ENCODE data around the gene AGPAT2. TPM values are rescaled to one million over a fixed set of nuclear protein-coding genes. Genes with fewer than 3 reads are reported as not detected.

AGPAT2 gene
- total RNA-seq, 2 donors from 2014 or later: 50.2 to 66.8 TPM

DNA sequence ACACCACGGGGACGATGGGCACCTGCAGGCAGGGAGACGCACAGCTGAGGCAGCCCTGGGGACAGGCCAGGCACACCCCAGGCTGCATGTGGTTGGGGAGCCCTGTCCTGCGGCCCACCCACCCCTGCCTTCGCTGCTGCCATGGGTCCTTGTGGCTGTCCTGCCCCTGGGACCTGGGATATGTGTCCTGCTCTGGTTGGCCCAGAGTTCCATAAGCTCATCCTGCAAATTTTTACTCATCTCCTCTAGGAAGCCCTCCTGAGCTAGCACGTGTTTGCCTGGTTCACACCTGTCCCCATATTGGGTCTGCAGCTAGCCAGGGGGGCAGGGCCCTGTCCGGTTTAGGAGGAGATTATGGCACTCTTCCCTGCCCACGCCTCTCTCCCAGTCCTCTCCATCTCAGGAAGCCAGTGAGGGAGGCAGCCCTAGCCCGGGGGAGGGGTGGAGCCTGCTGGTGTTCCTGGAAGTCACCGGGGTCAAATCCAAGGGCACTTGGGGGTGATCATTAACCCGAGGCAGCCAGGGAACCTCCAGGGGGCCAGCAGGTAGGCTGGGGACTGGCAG, 12.4 kb downstream of the AGPAT2 start:
- Histone ChIP-seq H3K4me1 (ENCODE audit: control insufficient read depth in 1 of 2, low read depth in 2 of 2) (no peaks in the 10 kb centered on the region), H3K27ac (no peak overlapping the region), H3K9me3 (no peaks in the 10 kb centered on the region), H3K4me3 (no peak overlapping the region), H3K36me3 (peaks cover 12% of the 10 kb centered on the region), H3K27me3 (replicated peaks; ENCODE audit: insufficient read depth) (no peaks in the 10 kb centered on the region)
- no peak for DNase-seq (ENCODE audit: low spot score)
- no peak for ATAC-seq (ENCODE audit: insufficient number of reproducible peaks, low FRiP score, low read depth)
- TF ChIP-seq, protein P1, sequence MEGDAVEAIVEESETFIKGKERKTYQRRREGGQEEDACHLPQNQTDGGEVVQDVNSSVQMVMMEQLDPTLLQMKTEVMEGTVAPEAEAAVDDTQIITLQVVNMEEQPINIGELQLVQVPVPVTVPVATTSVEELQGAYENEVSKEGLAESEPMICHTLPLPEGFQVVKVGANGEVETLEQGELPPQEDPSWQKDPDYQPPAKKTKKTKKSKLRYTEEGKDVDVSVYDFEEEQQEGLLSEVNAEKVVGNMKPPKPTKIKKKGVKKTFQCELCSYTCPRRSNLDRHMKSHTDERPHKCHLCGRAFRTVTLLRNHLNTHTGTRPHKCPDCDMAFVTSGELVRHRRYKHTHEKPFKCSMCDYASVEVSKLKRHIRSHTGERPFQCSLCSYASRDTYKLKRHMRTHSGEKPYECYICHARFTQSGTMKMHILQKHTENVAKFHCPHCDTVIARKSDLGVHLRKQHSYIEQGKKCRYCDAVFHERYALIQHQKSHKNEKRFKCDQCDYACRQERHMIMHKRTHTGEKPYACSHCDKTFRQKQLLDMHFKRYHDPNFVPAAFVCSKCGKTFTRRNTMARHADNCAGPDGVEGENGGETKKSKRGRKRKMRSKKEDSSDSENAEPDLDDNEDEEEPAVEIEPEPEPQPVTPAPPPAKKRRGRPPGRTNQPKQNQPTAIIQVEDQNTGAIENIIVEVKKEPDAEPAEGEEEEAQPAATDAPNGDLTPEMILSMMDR (IDR thresholded peaks at IDR 0.05): no peak

DNA sequence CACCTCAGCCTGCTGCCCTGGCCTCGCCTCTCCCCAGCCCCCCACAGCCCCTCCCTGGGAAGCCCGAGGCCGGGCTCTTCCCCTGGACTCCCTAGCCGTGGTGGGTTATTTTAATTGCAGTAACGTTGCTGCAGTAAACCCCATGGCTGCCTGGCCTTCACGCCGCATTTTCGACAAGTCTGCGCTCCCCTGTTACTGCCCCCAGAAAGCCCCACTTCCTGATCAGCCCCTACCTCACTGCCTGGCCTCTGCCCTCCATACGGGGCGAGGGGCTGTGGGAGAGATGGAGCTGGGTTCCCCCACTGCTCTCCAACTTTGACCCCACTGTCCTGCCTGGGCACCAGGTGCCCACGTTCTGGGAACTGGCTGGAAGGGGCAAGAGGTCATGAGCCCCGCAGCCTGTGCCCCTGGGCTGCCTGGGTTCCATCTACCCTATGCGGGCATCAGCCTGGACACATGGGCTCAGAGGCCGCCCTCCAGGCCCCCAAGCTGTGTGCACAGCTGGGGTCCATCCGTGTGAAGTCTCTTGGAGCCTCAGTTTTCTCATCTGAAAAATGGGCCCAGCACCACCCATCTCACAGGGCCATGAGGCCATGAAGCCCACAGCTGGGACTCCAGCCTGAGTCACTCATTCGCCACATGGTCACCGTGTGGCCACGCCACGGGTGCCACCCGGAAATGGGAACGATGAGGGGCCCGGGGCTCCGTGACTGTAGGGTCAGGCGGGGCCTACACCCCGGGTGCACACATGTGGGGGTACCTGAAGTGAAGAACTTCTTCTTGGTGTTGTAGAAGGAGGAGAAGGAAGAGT, 13.1 kb downstream of the AGPAT2 start:
- ATAC-seq (ENCODE audit: insufficient number of reproducible peaks, low FRiP score, low read depth) (no peak), DNase-seq (ENCODE audit: low spot score) (no peak)
- H3K9me3 ChIP-seq: no peaks in the 10 kb centered on the region
- no peak overlapping the region for H3K4me3 ChIP-seq
- TF ChIP-seq, protein P1 (IDR thresholded peaks at IDR 0.05): no peak
- no peaks in the 10 kb centered on the region for H3K4me1 ChIP-seq (ENCODE audit: control insufficient read depth in 1 of 2, low read depth in 2 of 2)
- no peaks in the 10 kb centered on the region for H3K27me3 ChIP-seq (replicated peaks; ENCODE audit: insufficient read depth)
- H3K36me3 ChIP-seq: peaks cover 12% of the 10 kb centered on the region
- H3K27ac ChIP-seq: no peak overlapping the region

DNA sequence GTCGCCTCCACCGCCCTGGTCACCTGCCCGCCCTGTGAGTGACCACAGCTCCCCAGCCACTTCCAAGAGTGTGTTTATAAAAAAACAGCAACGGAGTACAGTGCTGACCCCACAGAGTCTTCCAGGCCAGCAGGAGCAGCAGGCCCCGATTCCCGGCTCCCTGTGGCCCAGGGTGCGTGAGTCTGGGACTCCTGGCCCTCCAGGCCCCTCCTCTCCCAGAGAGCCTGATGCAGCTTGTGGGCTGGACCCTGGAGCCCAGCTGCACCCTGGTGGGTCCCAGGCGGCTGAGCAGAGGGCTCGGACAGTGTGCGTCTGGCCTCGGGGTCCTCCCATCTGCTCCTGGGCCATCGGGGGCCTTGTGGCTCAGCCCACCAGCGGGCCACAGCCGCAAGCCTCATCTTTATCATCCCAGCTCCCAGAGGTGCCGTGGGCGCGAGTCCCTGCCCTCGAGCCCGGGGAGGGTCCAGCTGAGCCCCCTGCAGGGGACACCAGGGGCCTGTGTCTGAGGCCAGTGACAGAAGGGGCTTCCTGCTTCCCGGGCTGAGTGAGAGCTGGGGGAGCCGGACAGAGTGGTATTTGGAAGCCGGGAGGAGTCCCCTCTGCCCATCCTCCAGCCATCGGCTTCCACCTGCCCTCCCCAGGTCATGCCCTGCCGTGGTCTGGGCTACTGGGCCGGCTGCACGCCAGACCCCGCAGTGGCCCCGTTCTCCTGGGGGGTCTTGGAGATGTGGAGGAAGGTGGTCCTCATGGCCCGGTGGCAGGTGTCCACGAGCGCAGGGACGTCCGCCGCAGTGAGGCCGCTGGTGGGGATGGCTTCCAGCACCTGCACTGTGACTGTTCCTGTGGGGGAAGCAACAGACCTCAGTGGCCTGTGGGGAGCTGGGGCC, 13.9 kb downstream of the AGPAT2 start:
- Histone ChIP-seq H3K9me3 (no peaks in the 10 kb centered on the region), H3K4me1 (ENCODE audit: control insufficient read depth in 1 of 2, low read depth in 2 of 2) (no peaks in the 10 kb centered on the region), H3K4me3 (no peak overlapping the region), H3K27me3 (replicated peaks; ENCODE audit: insufficient read depth) (no peaks in the 10 kb centered on the region), H3K36me3 (peaks cover 12% of the 10 kb centered on the region), H3K27ac (no peak overlapping the region)
- TF ChIP-seq, protein P1 (IDR thresholded peaks at IDR 0.05): no peak
- ATAC-seq (ENCODE audit: insufficient number of reproducible peaks, low FRiP score, low read depth): no peak
- no peak for DNase-seq (ENCODE audit: low spot score)

DNA sequence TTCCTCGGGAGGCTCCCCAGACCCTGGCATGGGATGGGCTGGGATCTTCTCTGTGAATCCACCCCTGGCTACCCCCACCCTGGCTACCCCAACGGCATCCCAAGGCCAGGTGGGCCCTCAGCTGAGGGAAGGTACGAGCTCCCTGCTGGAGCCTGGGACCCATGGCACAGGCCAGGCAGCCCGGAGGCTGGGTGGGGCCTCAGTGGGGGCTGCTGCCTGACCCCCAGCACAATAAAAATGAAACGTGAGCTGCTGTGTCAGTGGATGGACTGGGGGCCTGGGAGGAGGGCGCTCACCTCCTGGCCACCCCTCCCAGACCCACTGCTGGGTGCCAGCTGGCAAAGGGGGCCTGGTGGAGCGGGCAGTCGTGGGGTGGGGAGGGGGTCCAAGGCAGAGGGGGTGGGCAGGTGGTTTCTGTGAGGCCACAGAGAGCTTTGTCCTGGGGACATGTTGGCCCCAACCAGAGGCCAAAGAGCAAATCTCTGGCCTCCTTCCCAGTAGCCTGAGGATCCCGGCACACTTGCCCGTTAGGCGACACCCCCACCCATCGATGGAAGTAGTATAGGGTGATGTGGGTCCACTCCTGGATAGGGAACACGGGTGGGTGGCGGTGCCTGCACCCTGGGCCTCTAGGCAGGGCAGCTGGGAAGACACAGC, 14.7 kb downstream of the AGPAT2 start:
- Histone ChIP-seq H3K27me3 (replicated peaks; ENCODE audit: insufficient read depth) (no peaks in the 10 kb centered on the region), H3K9me3 (no peaks in the 10 kb centered on the region), H3K4me1 (ENCODE audit: control insufficient read depth in 1 of 2, low read depth in 2 of 2) (no peaks in the 10 kb centered on the region), H3K27ac (no peak overlapping the region), H3K36me3 (peaks cover 12% of the 10 kb centered on the region), H3K4me3 (no peak overlapping the region)
- TF ChIP-seq, protein P1 (IDR thresholded peaks at IDR 0.05): no peak
- no peak for DNase-seq (ENCODE audit: low spot score)
- no peak for ATAC-seq (ENCODE audit: insufficient number of reproducible peaks, low FRiP score, low read depth)

All from thoracic aorta (tissue), 2 donors.